Lower leg skin (tissue), 3 donors: ENCODE results near the gene SVBP.

Experiments
- POLR2A ChIP-seq, 2 donors: fragments of 450-650 bp; IDR thresholded peaks; one replicate each; pipeline ENCODE4 v1.6.1; 2016 to 2017; ENCODE audit warnings: antibody characterized with exemption in 2 of 2, mild to moderate bottlenecking in 1 of 2, moderate library complexity in 1 of 2
- TF ChIP-seq, protein P1 (sequence below), 3 donors: fragments of 450-650 bp; IDR thresholded peaks; one replicate each; pipeline ENCODE4 v1.5.1; 2016; ENCODE audit warnings: antibody characterized with exemption in 3 of 3, mild to moderate bottlenecking in 3 of 3, moderate library complexity in 2 of 3

DNA sequence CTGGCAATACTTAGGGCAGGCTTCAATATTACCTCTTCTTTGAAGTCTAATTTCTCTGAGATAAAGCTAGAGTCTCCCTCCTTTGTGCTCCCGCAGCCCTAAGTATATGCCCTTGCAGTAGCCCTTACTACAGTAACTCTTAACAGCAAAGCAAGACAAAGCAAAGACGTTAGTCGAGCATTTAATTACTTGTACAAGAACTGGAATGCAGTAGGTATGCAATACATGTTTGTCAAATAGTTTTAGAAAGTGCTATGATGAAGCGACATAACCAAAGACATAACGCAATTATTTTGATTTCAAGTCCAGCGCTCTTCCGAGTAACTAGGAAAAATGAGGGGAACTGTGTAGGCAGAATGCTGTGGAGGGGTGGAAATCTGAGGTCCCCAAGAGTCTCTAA is 51.9 kb downstream of the SVBP start:
- TF ChIP-seq POLR2A (IDR thresholded peaks at IDR 0.05), result no peak
- TF ChIP-seq, protein P1, sequence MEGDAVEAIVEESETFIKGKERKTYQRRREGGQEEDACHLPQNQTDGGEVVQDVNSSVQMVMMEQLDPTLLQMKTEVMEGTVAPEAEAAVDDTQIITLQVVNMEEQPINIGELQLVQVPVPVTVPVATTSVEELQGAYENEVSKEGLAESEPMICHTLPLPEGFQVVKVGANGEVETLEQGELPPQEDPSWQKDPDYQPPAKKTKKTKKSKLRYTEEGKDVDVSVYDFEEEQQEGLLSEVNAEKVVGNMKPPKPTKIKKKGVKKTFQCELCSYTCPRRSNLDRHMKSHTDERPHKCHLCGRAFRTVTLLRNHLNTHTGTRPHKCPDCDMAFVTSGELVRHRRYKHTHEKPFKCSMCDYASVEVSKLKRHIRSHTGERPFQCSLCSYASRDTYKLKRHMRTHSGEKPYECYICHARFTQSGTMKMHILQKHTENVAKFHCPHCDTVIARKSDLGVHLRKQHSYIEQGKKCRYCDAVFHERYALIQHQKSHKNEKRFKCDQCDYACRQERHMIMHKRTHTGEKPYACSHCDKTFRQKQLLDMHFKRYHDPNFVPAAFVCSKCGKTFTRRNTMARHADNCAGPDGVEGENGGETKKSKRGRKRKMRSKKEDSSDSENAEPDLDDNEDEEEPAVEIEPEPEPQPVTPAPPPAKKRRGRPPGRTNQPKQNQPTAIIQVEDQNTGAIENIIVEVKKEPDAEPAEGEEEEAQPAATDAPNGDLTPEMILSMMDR (IDR thresholded peaks at IDR 0.05), result no peak
